KMS-11 (cell line): ENCODE data around the gene GTF3A.
A peak's percentile ranks its signal among the peaks of the same experiment; 100 is the strongest.

Experiments used
- H2AFZ ChIP-seq: fragments of 200-600 bp; sonication (generic); 2 replicates; pipeline ENCODE4 v1.6.1; 2016; ENCODE audit warnings: antibody characterized with exemption, mixed run types, low read depth
- H3K27ac ChIP-seq: fragments of 200-600 bp; sonication (generic); 2 replicates; pipeline ENCODE4 v1.6.1; 2016; ENCODE audit warnings: mild to moderate bottlenecking, mixed run types
- H3K27me3 ChIP-seq: fragments of 200-600 bp; sonication (generic); 2 replicates; pipeline ENCODE4 v1.6.1; 2017; ENCODE audit warnings: mild to moderate bottlenecking, low read depth, mixed run types, moderate library complexity; ENCODE audit not compliant: insufficient read depth
- H3K36me3 ChIP-seq: fragments of 200-600 bp; sonication (generic); 2 replicates; pipeline ENCODE4 v1.6.1; 2017; ENCODE audit warnings: mild to moderate bottlenecking, mixed run types; ENCODE audit not compliant: insufficient read depth
- H3K4me1 ChIP-seq: fragments of 200-600 bp; sonication (generic); 2 replicates; pipeline ENCODE4 v1.6.1; 2016; ENCODE audit warnings: mild to moderate bottlenecking, low read depth, mixed run types; ENCODE audit not compliant: poor library complexity, severe bottlenecking
- H3K4me2 ChIP-seq: fragments of 200-600 bp; sonication (generic); 2 replicates; pipeline ENCODE4 v1.7.0; 2016; ENCODE audit warnings: mild to moderate bottlenecking, mixed run types
- H3K4me3 ChIP-seq: fragments of 200-600 bp; sonication (generic); IDR thresholded peaks from 2 replicates; pipeline ENCODE4 v1.6.1; 2017; ENCODE audit warnings: low read depth, low read length, mixed read lengths; ENCODE audit not compliant: insufficient read depth
- H3K79me2 ChIP-seq: fragments of 200-600 bp; sonication (generic); 2 replicates; pipeline ENCODE4 v1.6.1; 2016; ENCODE audit warnings: low read depth, mixed run types; ENCODE audit not compliant: insufficient read depth
- H3K9ac ChIP-seq: fragments of 200-600 bp; sonication (generic); 2 replicates; pipeline ENCODE4 v1.6.1; 2016; ENCODE audit warnings: mild to moderate bottlenecking, mixed run types
- H4K20me1 ChIP-seq: fragments of 200-600 bp; sonication (generic); 2 replicates; pipeline ENCODE4 v1.6.1; 2016; ENCODE audit warnings: mild to moderate bottlenecking, mixed run types; ENCODE audit not compliant: insufficient read depth
- CTCF ChIP-seq: fragments of 200-600 bp; sonication (generic); conservative IDR thresholded peaks from 2 replicates; pipeline ENCODE4 v1.6.1; 2017; ENCODE audit warnings: low read depth, mild to moderate bottlenecking, antibody characterized with exemption, low read length, moderate library complexity, mixed read lengths

Gene GTF3A

GRCh38 chr13:27379694-27380641, 44.5 kb upstream of the GTF3A start:
- H3K4me2 ChIP-seq, result no peak overlapping the region
- peak; percentile 72 for TF ChIP-seq CTCF
- no peaks in the 10 kb centered on the region for H3K79me2 ChIP-seq
- H2AFZ ChIP-seq, result no peak overlapping the region
- no peaks in the 10 kb centered on the region for H3K36me3 ChIP-seq
- no peaks in the 10 kb centered on the region for H4K20me1 ChIP-seq
- H3K27me3 ChIP-seq, result no peaks in the 10 kb centered on the region
- H3K27ac ChIP-seq, result no peak overlapping the region
- H3K4me3 ChIP-seq, result no peak overlapping the region
- no peak overlapping the region for H3K9ac ChIP-seq
- peaks cover 6% of the 10 kb centered on the region for H3K4me1 ChIP-seq

GRCh38 chr13:27381601-27382000, 42.8 kb upstream of the GTF3A start:
- Histone ChIP-seq H4K20me1 (no peaks in the 10 kb centered on the region), H3K36me3 (no peaks in the 10 kb centered on the region), H3K4me3 (no peak overlapping the region), H3K9ac (no peak overlapping the region), H3K27me3 (no peaks in the 10 kb centered on the region), H3K27ac (no peak overlapping the region), H3K4me2 (no peak overlapping the region), H3K4me1 (no peaks in the 10 kb centered on the region), H3K79me2 (no peaks in the 10 kb centered on the region), H2AFZ (no peak overlapping the region)
- TF ChIP-seq CTCF, result no peak

GRCh38 chr13:27383104-27383921, 41.1 kb upstream of the GTF3A start:
- H3K36me3 ChIP-seq, result no peaks in the 10 kb centered on the region
- H3K4me2 ChIP-seq, result no peak overlapping the region
- no peak overlapping the region for H2AFZ ChIP-seq
- H3K9ac ChIP-seq, result no peak overlapping the region
- H3K4me1 ChIP-seq, result no peaks in the 10 kb centered on the region
- no peak for TF ChIP-seq CTCF
- H3K27me3 ChIP-seq, result no peaks in the 10 kb centered on the region
- H3K4me3 ChIP-seq, result no peak overlapping the region
- H3K79me2 ChIP-seq, result no peaks in the 10 kb centered on the region
- no peaks in the 10 kb centered on the region for H4K20me1 ChIP-seq
- H3K27ac ChIP-seq, result no peak overlapping the region

GRCh38 chr13:27384285-27384684, 40.1 kb upstream of the GTF3A start:
- no peak for TF ChIP-seq CTCF
- no peak overlapping the region for H2AFZ ChIP-seq
- H3K4me2 ChIP-seq, result no peak overlapping the region
- H3K36me3 ChIP-seq, result no peaks in the 10 kb centered on the region
- H3K79me2 ChIP-seq, result no peaks in the 10 kb centered on the region
- H4K20me1 ChIP-seq, result no peaks in the 10 kb centered on the region
- H3K27ac ChIP-seq, result no peak overlapping the region
- no peaks in the 10 kb centered on the region for H3K4me1 ChIP-seq
- H3K4me3 ChIP-seq, result no peak overlapping the region
- no peak overlapping the region for H3K9ac ChIP-seq
- H3K27me3 ChIP-seq, result no peaks in the 10 kb centered on the region
